HG02623 (cell line): ENCODE measurements around the gene CD84.
"Not testable (repeated sequence)": the region's sequence is repeated elsewhere in the genome, so short reads cannot be mapped to it uniquely, and the experiment has no call there.

Experiments used
- ATAC-seq: cut with Tn5 transposase; IDR thresholded peaks from one replicate; pipeline ENCODE4 v1.9.1; 2021; ENCODE audit warnings: moderate library complexity; ENCODE audit not compliant: unreplicated experiment

Gene CD84

GRCh38 chr1:160579216-160579701 lies at the start of gene CD84:
CD84 (minus strand) TSS chr1:160579496; CDS start chr1:160579437, 59 bp downstream.
- no peak for ATAC-seq

- ATAC-seq: no peak
Measured at GRCh38 chr1:160628799-160629263, 49.5 kb upstream of the CD84 start.

GRCh38 chr1:160627677-160628289 lies 48.5 kb upstream of the CD84 start:
- not testable (repeated sequence) for ATAC-seq

DNA sequence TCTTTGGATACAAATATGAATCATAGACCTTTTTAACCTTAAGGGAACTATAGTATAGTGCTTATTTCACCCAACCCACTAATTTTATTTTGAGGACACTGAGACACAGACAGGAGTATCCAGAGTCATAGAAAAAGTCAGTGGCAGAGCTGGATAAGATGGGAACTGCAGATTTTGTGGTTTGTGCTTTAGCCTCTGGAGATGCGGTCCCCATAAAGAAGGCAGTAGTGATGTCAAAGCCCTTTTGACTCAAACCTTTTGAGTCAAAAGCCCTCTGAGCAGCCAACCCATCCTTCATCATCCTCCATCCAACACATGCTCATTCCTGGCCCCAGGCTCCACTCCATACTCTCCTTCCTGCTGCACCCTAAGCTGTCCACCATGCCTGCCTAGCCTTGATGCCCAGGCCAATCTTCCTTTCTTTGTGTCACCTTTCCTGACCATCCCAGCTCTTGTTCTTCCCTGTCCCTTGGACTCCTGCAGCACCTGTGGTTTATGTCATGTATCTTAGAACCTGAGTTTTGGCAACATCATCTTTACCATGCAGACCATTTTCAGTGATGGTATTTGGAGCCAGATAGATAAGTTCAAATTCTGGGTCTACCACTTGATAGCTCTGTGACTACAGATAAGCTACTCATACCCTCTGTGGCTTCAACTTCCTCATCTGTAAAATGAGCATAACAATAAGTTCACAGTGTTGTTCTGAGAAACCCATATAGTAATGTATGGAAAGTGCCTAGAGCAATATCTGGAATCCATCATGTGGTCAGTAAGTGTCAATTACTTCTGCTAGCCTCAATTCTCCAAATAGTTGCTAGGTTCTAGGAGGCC lies 47.4 kb upstream of the CD84 start:
- no peak for ATAC-seq

DNA sequence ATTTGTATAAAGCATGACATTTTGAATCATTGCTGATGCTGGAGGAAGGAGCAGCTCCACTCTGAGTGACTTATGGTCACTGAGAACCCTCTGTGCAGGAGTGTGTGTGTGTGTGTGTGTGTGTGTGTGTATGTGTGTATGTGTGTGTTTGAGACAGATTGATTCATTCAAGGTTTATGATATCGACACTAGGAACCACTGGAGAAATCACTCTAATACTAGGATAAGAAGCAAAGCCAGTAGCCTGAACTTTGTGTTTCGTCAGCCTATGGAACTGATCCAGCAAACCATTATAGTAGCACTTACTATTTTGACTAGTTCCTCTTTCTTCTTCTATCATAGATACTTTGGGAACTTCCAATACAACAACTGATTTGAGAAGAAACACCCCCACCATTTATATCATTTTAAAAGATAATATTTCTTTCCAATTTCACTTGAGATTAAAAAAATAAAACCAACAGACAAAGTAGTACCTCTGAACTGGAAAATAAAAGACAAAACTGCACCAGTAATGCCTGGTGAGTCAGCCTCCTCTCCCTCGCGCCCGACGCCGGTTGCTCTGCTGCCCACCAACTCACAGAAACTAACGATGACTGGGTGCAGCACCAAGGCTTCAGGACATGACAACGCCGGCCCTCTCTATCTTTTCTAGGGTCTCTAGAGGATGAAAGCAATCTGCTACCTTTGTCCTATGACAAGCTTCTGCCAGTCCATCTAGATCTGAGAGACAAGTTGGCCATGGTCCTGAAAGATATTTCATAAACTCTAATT lies 46.6 kb upstream of the CD84 start:
- ATAC-seq: no peak

DNA sequence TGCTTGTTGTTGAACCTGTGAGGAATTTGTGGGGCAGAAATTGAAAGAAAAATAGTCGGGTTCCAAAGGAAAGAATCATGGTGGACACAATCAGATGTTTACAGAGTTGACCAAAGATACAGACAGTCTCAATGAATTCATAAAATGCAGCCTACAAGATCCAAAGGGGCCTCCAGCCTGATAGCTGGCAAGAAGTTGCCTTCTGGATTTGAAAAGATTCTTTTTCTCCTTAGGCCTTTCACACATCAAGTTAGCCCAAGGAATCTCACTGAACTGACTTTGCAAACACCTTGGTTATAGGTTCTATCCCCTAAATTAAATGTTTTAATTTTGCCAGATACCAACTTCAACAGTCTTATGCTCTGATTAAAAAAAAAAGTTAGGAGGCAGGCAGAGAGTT lies 46.0 kb upstream of the CD84 start:
- ATAC-seq: no peak

- ATAC-seq: no peak
Measured at GRCh38 chr1:160624464-160624863, 45.2 kb upstream of the CD84 start.

GRCh38 chr1:160623862-160624261 lies 44.6 kb upstream of the CD84 start:
- no peak for ATAC-seq

DNA sequence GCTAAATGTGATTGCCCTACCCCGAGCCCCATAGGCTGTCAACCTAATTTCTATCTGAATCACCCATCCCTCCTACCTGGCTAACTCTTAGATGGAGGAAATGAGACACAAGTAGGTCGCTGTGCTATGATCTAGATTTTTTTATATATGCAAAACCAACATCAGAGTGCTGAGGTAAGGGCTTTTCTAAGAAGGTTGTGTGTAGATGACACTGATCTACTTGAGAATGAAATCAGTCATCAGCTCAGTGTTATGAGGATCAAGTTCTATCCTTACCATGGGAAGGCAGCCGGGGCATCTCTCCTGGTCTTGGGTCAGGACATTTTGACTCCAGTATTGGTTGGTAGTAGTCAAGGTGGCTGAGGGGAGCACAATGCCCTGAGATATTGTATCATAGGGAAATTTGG lies 43.9 kb upstream of the CD84 start:
- ATAC-seq: no peak

- no peak for ATAC-seq
Measured at GRCh38 chr1:160622501-160623226, 43.4 kb upstream of the CD84 start.

DNA sequence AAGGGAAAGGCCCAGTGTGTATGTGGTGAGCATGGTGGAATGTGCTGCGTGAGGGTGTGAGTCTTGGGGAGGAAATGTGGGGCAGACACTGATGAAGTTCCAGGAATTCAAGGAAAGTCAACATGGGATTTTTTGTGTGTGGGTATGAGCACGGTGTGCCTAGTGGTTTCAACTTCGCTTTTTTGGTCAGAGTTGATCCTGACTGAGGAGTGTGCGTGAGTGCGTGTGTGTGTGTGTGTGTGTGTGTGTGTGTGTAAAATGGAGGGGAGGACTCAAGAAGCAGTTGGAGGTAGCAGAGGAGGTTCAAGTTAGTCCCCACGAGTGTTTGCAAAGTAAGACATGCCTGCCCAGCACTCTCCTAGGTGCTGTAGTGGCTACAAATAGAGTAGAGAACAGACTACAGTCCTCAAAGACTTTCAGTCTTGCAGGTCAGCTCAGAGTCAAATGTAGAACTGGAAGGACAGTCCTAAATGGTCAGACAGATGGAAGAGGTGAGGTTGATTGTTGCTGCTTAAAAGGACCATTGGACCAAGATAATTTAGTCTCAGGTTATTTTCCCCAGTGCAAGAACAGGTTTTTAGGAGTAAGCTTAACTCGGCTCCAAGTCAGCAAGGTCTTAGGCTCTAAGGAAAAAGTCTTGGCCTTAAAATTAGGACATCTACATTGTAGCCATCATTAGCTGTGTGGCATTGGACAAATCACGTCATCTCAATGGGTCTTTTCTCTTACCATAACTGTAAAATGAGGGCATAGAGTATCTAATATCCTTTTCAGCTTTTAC lies 42.5 kb upstream of the CD84 start:
- ATAC-seq: no peak

GRCh38 chr1:160620942-160621632 lies 41.8 kb upstream of the CD84 start:
- no peak for ATAC-seq

GRCh38 chr1:160619742-160620277 lies 40.5 kb upstream of the CD84 start:
- ATAC-seq: no peak

DNA sequence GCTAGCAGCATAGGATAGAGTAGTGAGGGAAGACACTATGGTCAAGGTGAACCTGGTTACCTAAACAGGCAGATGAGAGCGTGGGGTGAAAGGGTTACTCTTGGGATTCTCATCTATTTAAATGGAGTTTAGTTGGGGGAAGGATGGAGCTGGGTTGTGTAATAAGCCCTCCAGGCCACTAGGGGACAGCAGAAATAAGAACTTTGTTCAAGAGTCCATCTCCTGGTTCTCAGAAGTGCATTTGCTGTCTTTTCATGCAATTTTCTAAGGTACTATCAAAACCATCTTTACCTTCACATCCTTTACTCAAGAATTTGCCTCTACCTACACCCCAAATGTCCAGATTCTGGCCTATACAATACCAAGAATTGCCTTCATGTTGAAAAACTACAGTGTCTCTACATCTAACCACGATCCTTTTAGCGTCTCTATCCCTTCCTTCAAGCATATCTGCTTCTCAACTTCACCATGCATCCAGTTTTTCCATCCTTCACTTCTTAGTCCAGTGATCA lies 39.5 kb upstream of the CD84 start:
- no peak for ATAC-seq

DNA sequence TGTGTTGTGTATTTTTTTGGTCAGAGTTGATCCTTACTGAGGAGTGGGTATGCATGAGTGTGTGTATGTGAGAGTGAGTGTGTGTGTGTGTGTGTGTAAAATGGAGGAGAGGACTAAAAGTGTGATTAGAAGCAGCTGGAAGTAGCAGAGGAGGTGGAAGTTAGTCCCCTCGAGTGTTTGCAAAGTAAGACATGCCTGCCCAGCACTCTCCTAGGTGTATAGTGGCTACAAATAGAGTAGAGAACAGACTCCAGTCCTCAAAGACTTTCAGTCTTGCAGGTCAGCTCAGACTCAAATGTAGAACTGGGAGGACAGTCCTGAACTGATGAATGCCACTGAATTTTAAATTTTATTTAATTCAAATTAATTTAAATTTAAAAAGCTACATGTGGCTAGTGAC lies 39.0 kb upstream of the CD84 start:
- ATAC-seq: no peak

DNA sequence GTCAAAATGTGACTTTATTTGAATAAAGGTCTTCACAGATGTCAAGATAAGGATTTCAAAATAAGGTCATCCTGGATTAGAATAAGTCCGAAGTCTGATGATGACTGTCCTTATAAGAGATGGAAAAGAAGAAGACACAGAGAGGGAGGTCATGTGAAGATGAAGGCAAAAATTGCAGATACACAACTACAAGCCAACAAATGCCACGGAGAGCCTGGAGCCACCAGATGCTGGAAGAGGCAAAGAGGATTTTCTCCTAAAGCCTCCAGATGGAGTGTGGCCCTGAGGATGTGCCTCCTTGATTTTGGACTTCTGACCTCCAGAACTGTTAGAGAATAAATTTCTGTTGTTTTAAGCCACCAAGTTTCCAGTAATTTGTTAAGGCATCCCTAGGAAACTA lies 36.4 kb upstream of the CD84 start:
- no peak for ATAC-seq

DNA sequence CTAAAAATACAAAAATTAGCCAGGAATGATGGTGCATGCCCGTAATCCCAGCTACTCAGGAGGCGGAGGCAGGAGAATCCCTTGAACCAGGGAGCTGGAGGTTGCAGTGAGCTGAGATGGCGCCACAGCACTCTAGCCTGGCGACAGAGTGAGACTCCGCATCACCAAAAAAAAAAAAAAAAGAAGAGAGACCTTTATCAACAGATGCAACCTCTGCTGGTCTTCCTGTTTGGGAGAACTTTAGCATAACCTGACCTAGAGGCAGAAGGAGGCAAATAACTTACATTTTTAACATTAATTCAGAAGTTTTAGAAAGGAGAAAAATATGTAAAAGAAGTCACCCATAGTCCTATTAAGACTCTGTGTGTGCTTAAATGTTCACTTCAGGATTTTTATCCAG lies 35.1 kb upstream of the CD84 start:
- no peak for ATAC-seq

DNA sequence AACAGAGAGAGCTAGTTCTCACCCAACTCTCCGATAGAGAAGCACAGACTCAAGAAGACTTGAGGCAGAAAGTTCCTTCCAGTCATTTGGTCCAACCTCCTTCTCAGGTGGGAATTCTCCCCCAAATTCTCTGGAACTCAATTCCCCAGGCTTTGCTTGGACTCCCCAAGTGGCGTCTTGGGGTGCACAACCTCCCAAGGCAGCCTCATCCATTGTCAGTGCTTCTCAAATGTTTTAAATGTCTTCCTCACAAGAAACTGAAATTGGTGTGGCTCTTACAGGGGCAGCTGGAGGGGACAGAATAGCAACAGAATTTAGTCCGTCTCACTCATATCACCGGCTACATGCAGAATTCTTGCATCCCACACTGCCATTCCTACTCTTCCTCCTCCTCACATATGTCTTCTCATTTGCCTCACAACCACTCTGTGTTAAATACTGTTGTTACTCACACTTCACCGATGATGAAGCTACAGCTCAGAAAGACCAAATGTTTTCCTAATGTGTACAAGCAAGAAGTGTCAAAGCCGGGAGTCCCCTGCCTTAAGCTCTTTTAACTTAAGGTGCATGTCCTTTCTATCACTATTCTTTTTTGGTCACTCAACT lies 33.4 kb upstream of the CD84 start:
- ATAC-seq: no peak
